HG02840 (cell line): Measurements from ENCODE around the gene CXCL1.

Experiments
- ATAC-seq: cut with Tn5 transposase; IDR thresholded peaks from one replicate; pipeline ENCODE4 v1.9.1; 2021; ENCODE audit warnings: mild to moderate bottlenecking, moderate library complexity, moderate number of reproducible peaks; ENCODE audit not compliant: unreplicated experiment, low FRiP score

Gene CXCL1

DNA sequence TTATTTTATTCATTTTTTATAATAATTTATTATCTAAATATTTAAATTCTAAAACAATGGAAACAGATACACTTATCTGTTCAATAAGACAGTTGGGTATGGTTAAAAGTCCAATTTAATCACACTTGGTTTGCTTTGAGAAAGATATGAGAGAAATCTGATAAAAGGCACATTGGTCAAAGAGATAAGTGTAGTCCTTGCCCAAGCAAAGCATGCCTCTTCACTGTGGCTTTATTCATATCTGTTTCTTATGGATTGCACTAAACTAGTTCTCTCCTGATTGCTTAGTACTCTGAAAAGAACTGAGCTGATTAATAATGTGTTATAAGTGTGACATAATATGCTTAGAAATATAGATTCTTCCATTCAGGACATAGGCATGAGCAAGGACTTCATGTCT is 39.8 kb downstream of the CXCL1 start:
- ATAC-seq, result no peak

DNA sequence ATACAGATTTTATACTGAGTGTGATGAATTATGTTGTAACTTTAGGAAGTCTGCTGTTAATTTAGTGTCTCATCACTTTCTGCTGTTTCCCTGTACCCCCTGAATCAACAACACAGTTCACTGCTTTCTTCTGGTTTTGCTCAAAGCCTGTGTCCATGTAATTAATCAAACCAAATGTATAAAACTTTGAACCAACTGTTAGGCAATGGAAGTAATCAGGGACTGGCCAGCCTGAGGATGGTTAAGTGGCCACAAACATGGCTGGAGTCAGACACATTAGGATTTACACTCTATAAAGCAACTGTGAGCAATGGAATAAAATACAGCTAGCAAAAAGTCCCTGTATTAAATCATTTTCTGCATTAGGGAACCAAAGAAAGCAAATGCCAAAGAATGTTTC is 42.6 kb downstream of the CXCL1 start:
- no peak for ATAC-seq

DNA sequence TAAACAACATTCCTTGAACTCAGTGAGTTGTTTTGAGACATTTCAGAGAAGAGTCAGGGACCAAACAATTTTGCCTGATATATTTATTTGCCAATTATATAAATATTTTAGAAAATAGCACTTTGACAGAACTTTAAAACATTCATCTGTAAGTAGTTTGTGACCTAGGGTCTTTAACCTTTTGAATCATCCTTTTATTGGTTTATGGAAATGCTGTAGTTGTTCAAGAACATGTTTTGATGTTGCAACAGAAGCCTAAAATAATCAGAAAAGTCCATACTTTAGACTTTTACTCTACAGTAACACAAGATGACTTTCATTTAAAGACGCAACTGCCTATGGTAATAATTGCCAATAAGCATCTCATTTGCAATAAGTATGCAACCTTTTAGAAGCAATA is 43.0 kb downstream of the CXCL1 start:
- no peak for ATAC-seq

DNA sequence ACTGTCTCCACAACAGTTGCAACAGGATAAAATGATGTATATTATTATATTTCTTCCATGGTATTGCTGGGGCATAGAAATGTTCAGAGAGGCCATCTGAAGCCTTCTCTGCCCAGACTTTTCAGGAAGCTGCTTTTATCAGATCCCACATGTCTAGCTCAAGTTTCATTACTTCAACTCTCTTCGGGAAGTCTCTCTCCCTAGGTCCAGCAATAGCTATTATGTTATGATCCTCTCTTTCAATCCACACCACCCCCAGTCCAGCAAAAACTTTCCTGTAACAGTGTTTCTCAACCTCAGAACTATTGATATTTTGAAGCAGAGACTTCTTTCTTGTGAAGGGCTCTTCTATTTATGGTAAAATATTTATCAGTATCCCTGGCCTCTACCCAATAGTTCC is 44.9 kb downstream of the CXCL1 start:
- ATAC-seq, result no peak

DNA sequence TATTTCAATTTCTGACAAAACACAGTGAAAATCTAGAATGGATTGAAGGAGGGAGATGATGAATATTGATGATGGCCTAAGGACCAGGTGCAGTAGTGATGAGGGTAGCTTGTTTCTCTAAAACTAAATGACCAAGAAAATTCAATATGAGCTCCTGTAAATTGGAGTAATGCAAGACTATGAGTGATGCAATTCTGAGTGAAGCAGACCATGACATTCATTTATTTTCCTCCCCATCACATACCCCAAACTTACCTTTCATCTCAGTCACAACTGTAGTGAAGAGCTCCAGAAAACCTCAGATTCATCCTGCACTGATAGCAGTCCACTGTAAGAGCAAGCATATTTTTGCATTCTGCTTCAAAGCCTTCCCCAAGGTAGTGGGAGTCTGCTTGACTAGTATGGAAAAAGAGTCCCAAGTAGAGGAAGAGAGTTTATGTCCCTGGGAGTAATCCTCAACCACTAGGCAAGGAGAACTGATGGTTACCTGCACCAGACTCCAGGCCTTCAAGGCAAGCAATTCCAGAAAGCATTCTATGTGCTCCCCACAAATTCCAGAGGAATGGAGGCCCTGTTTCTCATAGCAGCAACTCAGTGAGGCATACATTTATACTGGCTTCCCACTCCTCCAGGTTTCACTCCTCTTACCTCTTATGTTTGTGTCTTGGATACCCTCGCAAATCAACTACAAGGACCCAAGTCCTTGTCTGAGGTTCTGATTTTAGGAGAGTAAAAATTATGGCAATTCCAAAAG is 47.2 kb downstream of the CXCL1 start:
- ATAC-seq, result no peak

GRCh38 chr4:73917081-73917501 is 47.9 kb downstream of the CXCL1 start:
- ATAC-seq, result no peak

GRCh38 chr4:73918058-73918457 is 48.9 kb downstream of the CXCL1 start:
- no peak for ATAC-seq

- no peak for ATAC-seq
These were observed 50.5 kb downstream of the CXCL1 start for GRCh38 chr4:73919691-73920090.
